SK-N-SH (cell line): ENCODE data around the gene APOL6.

ENCODE experiments used
- CHD2 ChIP-seq: fragments of 150-350 bp; IDR thresholded peaks from 2 replicates; pipeline ENCODE4 v1.6.1; 2018; ENCODE audit warnings: low read length; ENCODE audit not compliant: partially characterized antibody
- EP300 ChIP-seq, 2 experiments: IDR thresholded peaks; 2 replicates each; pipeline versions ENCODE4 v1.4.0 to v1.6.1; 2012; ENCODE audit warnings: borderline replicate concordance in 1 of 2, low read depth in 1 of 2, low read length in 1 of 2
- SIN3A ChIP-seq: IDR thresholded peaks from 2 replicates; pipeline ENCODE4 v1.6.1; 2012; ENCODE audit warnings: low read depth, mild to moderate bottlenecking, low read length, moderate library complexity, borderline replicate concordance
- TF ChIP-seq, protein P1 (sequence below): fragments of 200-600 bp; sonication (generic); IDR thresholded peaks from 2 replicates; pipeline ENCODE4 v1.6.1; 2017; ENCODE audit warnings: antibody characterized with exemption, mild to moderate bottlenecking, moderate library complexity
- TF ChIP-seq, protein P2 (sequence below): IDR thresholded peaks from 2 replicates; pipeline ENCODE4 v1.4.0; 2012; ENCODE audit warnings: low read depth
- TF ChIP-seq, protein P3 (sequence below): IDR thresholded peaks from 2 replicates; pipeline ENCODE4; 2012

DNA sequence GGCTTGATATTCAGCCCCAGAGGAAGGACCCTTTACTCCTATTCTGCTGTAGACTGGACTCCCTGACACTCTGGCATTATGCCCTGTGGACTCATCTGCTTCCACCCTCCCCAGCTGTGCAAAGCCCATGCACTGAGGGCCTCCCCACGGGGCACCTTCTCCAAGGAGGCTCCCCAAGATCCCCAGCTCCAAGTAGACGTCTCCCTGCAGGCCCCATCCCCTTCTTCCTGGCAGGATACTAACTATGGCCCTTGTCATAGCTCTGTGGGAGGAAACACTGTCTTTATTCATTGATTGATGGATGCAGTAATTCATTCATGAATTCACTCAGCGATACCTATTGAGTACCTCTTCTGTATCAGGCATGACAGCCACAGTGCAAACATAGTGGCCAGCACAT, 15.3 kb upstream of the APOL6 start:
- TF ChIP-seq, protein P1, sequence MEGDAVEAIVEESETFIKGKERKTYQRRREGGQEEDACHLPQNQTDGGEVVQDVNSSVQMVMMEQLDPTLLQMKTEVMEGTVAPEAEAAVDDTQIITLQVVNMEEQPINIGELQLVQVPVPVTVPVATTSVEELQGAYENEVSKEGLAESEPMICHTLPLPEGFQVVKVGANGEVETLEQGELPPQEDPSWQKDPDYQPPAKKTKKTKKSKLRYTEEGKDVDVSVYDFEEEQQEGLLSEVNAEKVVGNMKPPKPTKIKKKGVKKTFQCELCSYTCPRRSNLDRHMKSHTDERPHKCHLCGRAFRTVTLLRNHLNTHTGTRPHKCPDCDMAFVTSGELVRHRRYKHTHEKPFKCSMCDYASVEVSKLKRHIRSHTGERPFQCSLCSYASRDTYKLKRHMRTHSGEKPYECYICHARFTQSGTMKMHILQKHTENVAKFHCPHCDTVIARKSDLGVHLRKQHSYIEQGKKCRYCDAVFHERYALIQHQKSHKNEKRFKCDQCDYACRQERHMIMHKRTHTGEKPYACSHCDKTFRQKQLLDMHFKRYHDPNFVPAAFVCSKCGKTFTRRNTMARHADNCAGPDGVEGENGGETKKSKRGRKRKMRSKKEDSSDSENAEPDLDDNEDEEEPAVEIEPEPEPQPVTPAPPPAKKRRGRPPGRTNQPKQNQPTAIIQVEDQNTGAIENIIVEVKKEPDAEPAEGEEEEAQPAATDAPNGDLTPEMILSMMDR = no peak
- TF ChIP-seq, protein P2, sequence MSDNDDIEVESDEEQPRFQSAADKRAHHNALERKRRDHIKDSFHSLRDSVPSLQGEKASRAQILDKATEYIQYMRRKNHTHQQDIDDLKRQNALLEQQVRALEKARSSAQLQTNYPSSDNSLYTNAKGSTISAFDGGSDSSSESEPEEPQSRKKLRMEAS = no peak
- TF ChIP-seq, protein P3, sequence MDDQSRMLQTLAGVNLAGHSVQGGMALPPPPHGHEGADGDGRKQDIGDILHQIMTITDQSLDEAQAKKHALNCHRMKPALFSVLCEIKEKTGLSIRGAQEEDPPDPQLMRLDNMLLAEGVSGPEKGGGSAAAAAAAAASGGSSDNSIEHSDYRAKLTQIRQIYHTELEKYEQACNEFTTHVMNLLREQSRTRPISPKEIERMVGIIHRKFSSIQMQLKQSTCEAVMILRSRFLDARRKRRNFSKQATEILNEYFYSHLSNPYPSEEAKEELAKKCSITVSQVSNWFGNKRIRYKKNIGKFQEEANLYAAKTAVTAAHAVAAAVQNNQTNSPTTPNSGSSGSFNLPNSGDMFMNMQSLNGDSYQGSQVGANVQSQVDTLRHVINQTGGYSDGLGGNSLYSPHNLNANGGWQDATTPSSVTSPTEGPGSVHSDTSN = no peak
- TF ChIP-seq CHD2 (no peak), SIN3A (no peak), EP300 (IDR thresholded peaks at IDR 0.05; ENCODE audit: borderline replicate concordance in 1 of 2, low read depth in 1 of 2, low read length in 1 of 2) (no peak)
